Measurements from ENCODE around the gene ACY1. TPM values are rescaled to one million over a fixed set of nuclear protein-coding genes. Genes with fewer than 3 reads are reported as not detected.

The ACY1 gene
- 24.9 and 26.7 TPM in 2 replicates for total RNA-seq

DNA sequence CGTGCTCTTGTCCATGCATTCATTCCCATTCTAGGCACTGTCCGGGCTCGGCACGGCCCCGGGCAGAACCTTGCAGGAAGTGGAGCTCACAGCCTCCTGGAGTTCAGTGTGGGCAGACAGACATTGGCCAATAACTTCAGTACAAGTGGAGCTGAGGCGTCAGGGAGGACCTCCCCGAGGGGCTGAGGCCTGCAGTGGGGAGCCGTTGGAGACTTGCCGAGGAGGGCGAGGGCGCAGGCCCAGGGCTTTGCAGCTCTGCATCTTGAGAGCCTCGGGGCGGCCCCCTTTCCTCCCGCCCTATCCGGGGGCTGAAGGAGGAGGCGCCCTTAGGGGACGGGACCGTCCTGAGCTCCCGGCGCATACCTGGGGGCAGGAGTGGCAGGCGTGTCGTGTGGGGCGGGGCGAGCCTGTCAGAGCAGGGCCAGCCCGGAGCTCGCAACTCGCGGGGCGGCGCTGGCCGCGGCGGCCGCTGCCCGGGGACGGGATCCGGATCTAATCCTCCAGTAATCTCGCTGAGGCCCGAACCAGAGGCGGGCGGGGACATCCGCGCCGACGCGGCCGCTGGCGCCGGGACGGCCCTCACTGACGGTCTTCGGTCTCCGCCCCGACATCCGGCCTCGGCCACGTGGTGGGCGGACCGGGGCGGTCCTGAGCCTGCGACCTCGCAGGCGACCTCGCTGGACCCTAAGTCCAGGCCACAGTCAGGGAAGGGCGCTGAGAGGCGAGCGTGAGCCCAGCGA, at the start of gene ACY1:
Gene ACY1 (plus strand): TSS at position 698 of the 740 bp plus-strand sequence. CDS start 530 bp downstream, outside the sequence.
- ChIA-PET POLR2A (interaction anchor here (0.5 to 5.7 kb wide), 12 partner anchors 9 to 297 kb away, joined by 3 to 58 read pairs (median 6); partner anchors contain the start of genes ABHD14A, ABHD14B, DUSP7 and PCBP4), CTCF (interaction anchor here (0.6 to 3.4 kb wide), 8 partner anchors 8 to 162 kb away, joined by 3 to 25 read pairs (median 4); partner anchors contain the start of genes ABHD14A, ABHD14B, RPL29 and RRP9)
- peak within 1 kb of the TSS; percentile 91 for H3K27ac Mint-ChIP-seq
- H3K9me3 Mint-ChIP-seq: no peaks in the 10 kb centered on the region
- no peaks in the 10 kb centered on the region for H3K27me3 Mint-ChIP-seq
- intact Hi-C loops (cut with micrococcal nuclease): loop anchor here (1.0 to 10.0 kb wide), 6 partner anchors 9 to 552 kb away; partner anchors contain the start of genes ABHD14B, DUSP7, NISCH and NT5DC2
- DNase-seq (peak; percentile 70), ATAC-seq (ENCODE audit: low read depth) (peak; percentile 79)
- peaks cover 23% of the 10 kb centered on the region for H3K4me1 Mint-ChIP-seq
- peak within 1 kb of the TSS; percentile 86 for H3K4me3 Mint-ChIP-seq
- no peaks in the 10 kb centered on the region for H3K36me3 Mint-ChIP-seq (ENCODE audit: low read depth)
- TF ChIP-seq, protein P1, sequence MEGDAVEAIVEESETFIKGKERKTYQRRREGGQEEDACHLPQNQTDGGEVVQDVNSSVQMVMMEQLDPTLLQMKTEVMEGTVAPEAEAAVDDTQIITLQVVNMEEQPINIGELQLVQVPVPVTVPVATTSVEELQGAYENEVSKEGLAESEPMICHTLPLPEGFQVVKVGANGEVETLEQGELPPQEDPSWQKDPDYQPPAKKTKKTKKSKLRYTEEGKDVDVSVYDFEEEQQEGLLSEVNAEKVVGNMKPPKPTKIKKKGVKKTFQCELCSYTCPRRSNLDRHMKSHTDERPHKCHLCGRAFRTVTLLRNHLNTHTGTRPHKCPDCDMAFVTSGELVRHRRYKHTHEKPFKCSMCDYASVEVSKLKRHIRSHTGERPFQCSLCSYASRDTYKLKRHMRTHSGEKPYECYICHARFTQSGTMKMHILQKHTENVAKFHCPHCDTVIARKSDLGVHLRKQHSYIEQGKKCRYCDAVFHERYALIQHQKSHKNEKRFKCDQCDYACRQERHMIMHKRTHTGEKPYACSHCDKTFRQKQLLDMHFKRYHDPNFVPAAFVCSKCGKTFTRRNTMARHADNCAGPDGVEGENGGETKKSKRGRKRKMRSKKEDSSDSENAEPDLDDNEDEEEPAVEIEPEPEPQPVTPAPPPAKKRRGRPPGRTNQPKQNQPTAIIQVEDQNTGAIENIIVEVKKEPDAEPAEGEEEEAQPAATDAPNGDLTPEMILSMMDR (IDR thresholded peaks at IDR 0.05): no peak

DNA sequence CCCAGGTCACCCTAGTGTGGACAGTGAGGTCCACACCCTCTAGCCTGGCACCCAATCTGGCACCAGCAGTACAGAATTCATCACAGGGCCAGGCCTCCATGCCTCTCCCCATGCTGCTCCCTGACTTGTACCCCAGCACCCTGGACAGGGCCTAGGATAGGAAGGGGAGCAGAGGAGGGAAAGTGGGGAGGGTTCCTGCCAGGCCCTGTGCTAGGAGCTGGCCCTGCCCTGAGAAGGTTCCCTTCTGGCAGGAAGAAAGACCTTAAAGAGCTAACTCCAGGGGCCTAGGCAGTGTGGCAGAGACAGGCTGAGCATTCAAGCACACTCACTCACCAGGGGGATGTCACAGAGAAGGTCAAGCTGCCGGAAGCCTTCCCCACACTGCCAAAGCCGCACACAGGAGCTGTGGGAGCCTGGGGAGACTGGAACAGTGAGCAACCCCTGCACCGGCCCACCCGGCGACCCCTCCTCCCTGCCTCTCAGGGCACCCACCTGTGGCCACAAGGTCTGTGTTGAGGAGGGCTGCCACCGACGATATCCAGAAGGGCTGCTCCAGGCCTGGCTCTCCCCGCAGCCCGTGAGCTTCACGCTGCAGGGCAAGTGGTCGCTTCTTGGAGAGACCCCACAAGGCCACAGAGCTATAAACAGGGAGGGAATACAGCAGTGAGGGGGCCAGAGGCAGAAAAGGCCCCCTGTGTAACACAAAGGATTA, 49.0 kb upstream of the ACY1 start:
- no peak for ATAC-seq (ENCODE audit: low read depth)
- intact Hi-C loops (cut with micrococcal nuclease): no loop called here
- Mint-ChIP-seq H3K36me3 (ENCODE audit: low read depth) (peaks cover 77% of the 10 kb centered on the region), H3K27me3 (no peaks in the 10 kb centered on the region), H3K9me3 (no peaks in the 10 kb centered on the region), H3K4me1 (peaks cover 4% of the 10 kb centered on the region), H3K27ac (peak overlapping the region; percentile 42), H3K4me3 (no peak overlapping the region)
- ChIA-PET POLR2A (no interaction called here), CTCF (no interaction called here)
- peak; percentile 1 for DNase-seq
- TF ChIP-seq, protein P1 (IDR thresholded peaks at IDR 0.05): no peak

DNA sequence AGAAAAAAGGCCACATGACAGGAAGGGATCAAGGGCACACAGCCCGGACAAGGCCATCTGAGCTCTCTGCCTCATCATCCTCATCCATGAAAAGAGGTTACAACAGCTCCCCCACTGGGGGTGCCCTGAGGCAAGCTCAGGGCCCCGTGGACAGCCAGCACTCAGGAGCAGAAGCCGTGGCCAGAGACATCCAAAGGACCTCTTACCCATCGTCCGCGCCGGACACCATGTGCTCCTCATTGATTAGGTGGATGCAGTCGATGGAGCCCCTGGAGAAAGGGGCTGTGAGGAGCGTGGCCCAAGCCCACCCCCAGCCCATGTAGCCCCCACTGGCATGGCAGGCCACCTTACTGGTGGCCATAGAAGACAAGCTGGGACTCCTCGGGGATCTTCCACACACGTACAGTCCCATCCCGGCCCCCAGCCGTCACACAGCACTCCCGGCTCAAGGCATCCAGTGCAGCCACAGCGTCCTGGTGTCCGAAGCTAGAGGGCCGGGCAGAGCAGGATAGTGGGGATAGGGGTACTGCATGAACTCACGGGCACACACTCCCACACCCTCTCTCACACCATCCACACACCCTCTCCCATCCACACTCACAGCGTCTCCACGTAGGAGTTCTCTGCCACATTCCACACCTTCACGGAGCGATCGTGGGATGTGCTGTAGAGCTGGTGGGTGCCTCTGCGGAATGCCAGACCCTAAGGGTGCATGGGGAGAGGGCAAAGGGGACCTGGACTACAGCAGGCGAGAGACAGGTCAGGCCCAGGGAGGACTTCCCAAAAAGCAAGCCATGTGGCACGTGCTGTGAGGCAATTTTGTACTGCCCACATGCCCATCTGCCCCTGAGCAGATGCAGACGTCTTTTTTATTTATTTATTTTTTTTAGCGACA, 48.1 kb upstream of the ACY1 start:
- ChIA-PET CTCF (no interaction called here), POLR2A (no interaction called here)
- DNase-seq (peak; percentile 9), ATAC-seq (ENCODE audit: low read depth) (no peak)
- intact Hi-C loops (cut with micrococcal nuclease): no loop called here
- peaks cover 80% of the 10 kb centered on the region for H3K36me3 Mint-ChIP-seq (ENCODE audit: low read depth)
- TF ChIP-seq, protein P1 (IDR thresholded peaks at IDR 0.05): no peak
- H3K9me3 Mint-ChIP-seq: no peaks in the 10 kb centered on the region
- H3K27me3 Mint-ChIP-seq: no peaks in the 10 kb centered on the region
- no peak overlapping the region for H3K27ac Mint-ChIP-seq
- H3K4me1 Mint-ChIP-seq: peaks cover 13% of the 10 kb centered on the region
- H3K4me3 Mint-ChIP-seq: no peak overlapping the region

DNA sequence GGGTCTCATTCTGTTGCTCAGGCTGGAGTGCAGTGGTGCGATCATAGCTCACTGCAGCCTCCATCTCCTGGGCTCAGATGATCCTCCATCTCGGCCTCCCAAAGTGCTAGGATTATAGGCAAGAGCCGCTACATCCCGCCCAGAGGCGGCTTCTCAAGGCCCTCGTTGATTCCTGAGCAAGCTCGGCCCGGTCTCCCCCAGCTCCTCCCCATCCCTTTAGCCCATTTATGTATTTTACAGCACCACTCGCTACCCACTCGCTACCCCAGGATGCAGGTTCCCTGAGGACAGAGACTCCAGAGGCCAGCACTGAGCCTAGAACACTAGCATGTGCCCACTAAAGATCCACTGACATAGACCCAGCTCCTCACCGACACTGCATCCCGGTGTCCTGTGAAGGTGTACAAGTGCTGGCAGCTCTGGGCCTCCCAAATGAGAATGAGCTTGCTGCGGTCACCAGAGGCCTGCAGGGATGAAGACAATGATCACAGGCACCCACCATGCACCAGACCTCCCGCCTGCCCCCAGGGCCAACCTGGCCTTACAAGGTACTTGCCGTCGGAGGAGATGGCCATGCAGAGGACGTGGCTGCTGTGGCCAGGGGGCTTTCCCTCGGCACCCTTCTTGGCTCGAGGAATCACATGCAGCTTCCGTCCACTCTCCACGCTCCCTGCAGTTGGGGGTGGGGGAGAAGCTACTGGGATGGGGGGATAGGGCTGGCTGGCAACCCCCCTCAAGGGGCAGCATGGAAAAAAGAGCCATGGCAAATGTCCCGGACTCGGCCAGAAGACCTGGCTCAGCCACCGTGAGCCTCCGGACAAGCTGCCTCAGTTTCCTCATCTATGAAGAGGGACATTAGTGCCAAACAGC, 47.2 kb upstream of the ACY1 start:
- Mint-ChIP-seq H3K9me3 (no peaks in the 10 kb centered on the region), H3K4me1 (peaks cover 22% of the 10 kb centered on the region), H3K4me3 (no peak overlapping the region), H3K27me3 (no peaks in the 10 kb centered on the region), H3K36me3 (ENCODE audit: low read depth) (peaks cover 80% of the 10 kb centered on the region), H3K27ac (no peak overlapping the region)
- POLR2A ChIA-PET: interaction anchor here (0.5 kb wide), 1 partner anchor 436 kb away, joined by 11 read pairs; the partner anchor contains the start of gene DCAF1
- DNase-seq: peak; percentile 12
- TF ChIP-seq, protein P1 (IDR thresholded peaks at IDR 0.05): no peak
- CTCF ChIA-PET: interaction anchor here (1.3 kb wide), 1 partner anchor 209 kb away, joined by 3 read pairs; no protein-coding TSS in a partner anchor
- no peak for ATAC-seq (ENCODE audit: low read depth)
- intact Hi-C loops (cut with micrococcal nuclease): no loop called here

Data from activated B cell treated with CpG ODN at 0.5 μM for 24 hours (primary cell).